Activated CD4-positive, alpha-beta T cell treated with anti-CD3 and anti-CD28 coated beads, Interleukin-2, Interleukin-6, amounts not matched to agents 100 ng/mL and 50 ng/mL, durations not matched to agents 16 hours and 8 hours (primary cell): ENCODE data around the gene B3GNT7.
"Not testable (repeated sequence)": the region's sequence is repeated elsewhere in the genome, so short reads cannot be mapped to it uniquely, and the experiment has no call there.

Experiments
- DNase-seq: peaks from one replicate; pipeline ENCODE4 v3.0.0-alpha.2; 2020

The B3GNT7 gene

DNA sequence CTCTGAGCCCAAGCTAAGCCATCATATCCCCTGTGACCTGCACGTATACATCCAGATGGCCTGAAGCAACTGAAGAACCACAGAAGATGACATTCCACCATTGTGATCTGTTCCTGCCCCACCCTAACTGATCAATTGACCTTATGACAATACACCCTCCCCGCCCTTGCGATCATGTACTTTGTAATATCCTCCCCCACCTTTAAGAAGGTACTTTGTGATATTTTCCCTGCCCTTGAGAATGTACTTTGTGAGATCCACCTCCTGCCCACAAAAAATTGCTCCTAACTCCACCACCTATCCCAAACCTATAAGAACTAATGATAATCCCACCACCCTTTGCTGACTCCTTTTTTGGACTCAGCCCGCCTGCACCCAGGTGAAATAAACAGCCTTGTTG lies 34.9 kb downstream of the B3GNT7 start:
- not testable (repeated sequence) for DNase-seq

DNA sequence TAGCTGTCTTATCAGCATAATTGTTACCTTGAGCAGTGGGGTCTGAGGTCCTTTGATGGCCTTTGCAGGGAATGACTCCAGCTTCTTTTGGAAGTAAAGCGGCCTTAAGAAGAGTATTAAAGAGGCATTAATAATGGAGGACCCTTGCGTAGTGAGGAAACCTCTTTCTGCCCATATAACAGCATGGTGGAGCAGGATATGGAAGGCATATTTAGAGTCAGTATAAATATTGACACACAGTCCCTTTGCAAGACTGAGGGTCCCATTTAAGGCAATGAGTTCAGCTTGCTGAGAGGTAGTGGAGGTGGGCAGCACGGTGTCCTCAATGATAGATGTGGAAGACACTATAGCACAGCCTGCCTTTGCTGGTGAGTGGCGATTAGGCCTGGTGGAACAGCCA lies 36.1 kb downstream of the B3GNT7 start:
- no peak for DNase-seq

DNA sequence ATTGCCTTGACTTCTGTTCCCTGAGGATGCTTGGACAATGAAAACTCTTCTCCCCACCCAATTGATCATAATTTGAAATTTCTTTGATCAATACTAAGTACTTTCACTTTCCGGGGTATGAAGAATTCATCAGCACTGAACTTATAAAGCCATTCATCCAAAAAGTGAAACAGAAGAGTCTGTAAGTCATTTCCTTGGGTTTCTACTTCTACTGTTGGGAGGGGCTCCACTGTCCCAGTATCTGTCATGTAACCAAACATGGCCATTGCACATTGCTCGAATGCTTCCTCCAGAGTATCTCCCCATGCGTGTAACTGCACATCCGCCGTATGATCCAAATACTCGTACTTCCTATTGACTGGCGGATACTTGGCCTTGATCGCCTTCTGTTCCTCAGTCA lies 38.5 kb downstream of the B3GNT7 start:
- DNase-seq = no peak

DNA sequence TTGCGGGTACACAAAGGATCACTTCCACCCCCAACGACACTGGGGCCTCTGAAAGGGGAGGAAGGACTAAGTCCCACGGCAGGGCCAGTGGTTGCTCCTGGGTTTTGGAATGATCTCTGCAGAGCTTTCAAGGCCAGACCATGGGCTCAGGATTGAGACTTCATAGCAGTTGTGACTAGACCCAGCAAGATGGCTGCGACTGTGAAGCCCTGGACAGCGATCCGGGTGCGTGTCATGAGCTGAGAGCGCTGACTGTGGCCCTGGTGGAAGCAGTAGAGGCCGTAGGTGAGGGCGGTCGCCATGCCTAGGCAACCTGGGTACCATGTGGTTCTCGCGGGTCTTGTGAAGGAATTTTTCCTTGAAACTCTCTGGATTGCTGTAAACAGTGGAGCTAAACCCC lies 41.4 kb downstream of the B3GNT7 start:
- DNase-seq = no peak

DNA sequence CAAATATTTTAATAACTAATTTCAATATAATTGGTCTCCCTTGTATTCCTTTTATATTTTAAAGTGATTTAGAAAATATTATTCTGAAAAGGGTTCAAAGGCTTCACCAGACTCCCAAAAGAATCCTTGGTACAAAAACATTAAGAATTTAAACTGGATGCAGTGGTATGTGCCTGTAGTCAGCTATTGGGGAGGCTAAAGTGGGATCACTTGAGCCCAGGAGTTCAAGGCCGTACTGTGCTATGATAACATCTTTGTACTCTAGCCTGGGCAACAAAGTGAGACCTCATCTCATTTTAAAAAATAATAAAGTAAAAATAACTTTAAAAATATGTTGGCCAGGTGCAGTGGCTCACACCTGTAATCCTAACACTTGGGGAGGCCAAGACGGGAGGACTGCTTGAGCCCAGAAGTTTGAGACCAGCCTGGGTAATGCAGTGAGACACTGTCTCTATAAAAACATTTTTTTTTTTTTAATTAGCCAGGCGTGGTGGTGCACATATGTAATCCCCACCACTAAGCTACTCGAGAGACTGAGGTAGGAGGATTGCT lies 54.1 kb downstream of the B3GNT7 start:
- no peak for DNase-seq

DNA sequence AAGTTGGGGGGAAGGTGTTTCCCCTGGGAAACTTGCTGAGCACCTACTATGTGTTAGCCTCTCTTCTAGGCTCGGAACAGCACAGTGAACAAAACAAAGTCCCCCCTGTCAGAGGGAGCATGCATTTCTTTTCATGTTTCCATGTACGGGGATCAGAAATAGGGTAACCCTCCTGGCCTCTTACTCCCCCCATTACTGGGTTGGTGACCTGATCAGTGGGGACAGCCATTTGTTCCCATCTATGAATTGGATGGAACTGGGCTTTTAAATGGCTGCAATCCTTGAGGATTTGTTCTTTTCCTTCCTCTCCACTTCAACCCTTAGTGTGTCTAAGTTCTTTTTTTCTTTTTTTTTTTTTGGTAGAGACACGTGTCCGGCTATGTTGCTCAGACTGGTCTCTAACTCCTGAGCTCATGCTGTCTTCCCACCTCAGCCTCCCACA lies 55.1 kb downstream of the B3GNT7 start:
- DNase-seq = no peak
